GM06990 (cell line): ENCODE measurements around the gene OR2V1.
"Not testable (repeated sequence)": the region's sequence is repeated elsewhere in the genome, so short reads cannot be mapped to it uniquely, and the experiment has no call there.

ENCODE experiments used
- DNase-seq: peaks from one replicate; pipeline ENCODE4 v3.0.0-alpha.2; 2011; ENCODE audit not compliant: insufficient read length; ENCODE audit errors: extremely low read depth
- H3K27me3 ChIP-seq: replicated peaks from 2 replicates; pipeline ENCODE4 v1.6.0; 2011; ENCODE audit warnings: low read length; ENCODE audit not compliant: control insufficient read depth, insufficient read depth
- H3K36me3 ChIP-seq: 2 replicates; pipeline ENCODE4 v1.5.1; 2011; ENCODE audit warnings: low read length; ENCODE audit not compliant: control insufficient read depth, insufficient read depth
- H3K4me3 ChIP-seq: replicated peaks from 2 replicates; pipeline ENCODE4 v1.5.1; 2011; ENCODE audit warnings: low read depth, mild to moderate bottlenecking, control low read depth, low read length
- TF ChIP-seq, protein P1 (sequence below): IDR thresholded peaks from 2 replicates; pipeline ENCODE4 v1.5.1; 2011; ENCODE audit warnings: low read length, control low read depth, mild to moderate bottlenecking, inconsistent platforms; ENCODE audit not compliant: insufficient read depth, poor library complexity, severe bottlenecking

OR2V1 gene

GRCh38 chr5:181152406-181152805, 21.4 kb upstream of the OR2V1 start:
- no peak for DNase-seq
- TF ChIP-seq, protein P1, sequence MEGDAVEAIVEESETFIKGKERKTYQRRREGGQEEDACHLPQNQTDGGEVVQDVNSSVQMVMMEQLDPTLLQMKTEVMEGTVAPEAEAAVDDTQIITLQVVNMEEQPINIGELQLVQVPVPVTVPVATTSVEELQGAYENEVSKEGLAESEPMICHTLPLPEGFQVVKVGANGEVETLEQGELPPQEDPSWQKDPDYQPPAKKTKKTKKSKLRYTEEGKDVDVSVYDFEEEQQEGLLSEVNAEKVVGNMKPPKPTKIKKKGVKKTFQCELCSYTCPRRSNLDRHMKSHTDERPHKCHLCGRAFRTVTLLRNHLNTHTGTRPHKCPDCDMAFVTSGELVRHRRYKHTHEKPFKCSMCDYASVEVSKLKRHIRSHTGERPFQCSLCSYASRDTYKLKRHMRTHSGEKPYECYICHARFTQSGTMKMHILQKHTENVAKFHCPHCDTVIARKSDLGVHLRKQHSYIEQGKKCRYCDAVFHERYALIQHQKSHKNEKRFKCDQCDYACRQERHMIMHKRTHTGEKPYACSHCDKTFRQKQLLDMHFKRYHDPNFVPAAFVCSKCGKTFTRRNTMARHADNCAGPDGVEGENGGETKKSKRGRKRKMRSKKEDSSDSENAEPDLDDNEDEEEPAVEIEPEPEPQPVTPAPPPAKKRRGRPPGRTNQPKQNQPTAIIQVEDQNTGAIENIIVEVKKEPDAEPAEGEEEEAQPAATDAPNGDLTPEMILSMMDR: no peak
- no peak overlapping the region for H3K4me3 ChIP-seq
- no peaks in the 10 kb centered on the region for H3K36me3 ChIP-seq
- no peaks in the 10 kb centered on the region for H3K27me3 ChIP-seq

GRCh38 chr5:181151146-181151545, 20.2 kb upstream of the OR2V1 start:
- TF ChIP-seq, protein P1: peak; percentile 26
- Histone ChIP-seq H3K4me3 (no peak overlapping the region), H3K36me3 (no peaks in the 10 kb centered on the region), H3K27me3 (no peaks in the 10 kb centered on the region)
- no peak for DNase-seq

DNA sequence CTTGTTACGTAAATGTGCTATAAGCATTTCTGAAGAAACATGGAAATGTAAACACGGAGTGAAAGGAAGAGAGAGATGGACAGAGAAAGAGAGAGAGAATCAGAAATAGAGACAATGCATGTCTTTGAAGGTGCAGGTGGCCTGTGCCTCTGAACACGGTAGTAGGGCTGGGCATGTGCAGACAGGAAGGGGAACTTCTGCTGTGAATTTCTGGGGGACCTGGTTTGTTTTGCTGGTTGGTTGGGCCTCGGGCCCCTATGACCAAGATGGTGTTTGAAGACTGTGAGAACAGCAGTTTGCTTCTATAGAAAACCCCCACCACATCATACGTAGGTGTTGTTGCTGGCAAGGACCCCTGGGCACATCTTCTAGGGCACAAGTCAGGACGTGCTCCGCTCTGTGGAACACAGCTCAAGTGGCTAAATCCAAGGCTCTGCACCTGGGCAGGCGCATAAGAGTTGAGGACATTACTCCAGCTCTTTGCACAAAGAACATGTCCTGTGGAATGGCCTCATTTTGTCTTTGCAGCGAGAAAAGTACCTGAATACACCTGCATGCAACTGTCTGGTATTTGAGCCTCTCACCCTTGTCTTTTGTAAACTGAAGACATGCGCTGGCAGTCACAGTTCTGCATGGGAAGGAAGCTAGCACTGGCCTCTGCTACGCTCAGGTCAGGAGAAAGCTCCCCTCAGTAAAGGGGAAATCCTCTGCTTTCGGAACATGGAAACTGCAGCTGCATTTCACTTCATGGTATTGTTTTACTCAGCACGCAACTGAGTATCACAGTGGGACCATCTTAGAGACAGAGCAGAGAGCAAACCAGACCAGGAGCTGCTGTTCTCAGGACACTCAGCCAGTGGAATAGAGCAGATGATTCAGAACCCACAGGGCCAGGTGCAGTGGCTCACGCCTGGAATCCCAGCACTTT, 19.1 kb upstream of the OR2V1 start:
- Histone ChIP-seq H3K4me3 (no peak overlapping the region), H3K27me3 (no peaks in the 10 kb centered on the region), H3K36me3 (no peaks in the 10 kb centered on the region)
- TF ChIP-seq, protein P1: no peak
- DNase-seq: no peak

DNA sequence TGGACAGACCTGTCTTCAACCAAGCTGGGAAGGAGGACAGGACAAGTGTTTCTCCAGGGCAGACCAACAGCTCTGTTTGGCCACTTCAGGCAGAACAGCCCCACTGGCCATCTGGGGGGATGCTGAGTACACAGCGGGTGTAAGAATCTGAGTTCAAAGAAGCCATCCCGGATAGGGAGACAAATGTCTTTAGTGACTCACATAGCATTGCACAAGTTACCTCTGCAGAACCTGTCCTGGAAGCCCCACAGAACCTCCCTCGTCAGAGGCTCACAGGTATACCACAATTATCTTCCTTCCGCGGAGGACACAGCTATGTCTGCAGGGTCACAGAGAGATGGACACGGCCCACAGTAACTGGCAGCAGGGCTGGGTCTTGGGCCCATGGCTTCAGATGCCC, 18.4 kb upstream of the OR2V1 start:
- Histone ChIP-seq H3K4me3 (no peak overlapping the region), H3K36me3 (no peaks in the 10 kb centered on the region), H3K27me3 (no peaks in the 10 kb centered on the region)
- DNase-seq: no peak
- TF ChIP-seq, protein P1: no peak

- not testable (repeated sequence) for H3K4me3 ChIP-seq
These were observed 16.1 kb upstream of the OR2V1 start, which contains the start of gene OR2V2 for GRCh38 chr5:181146927-181147636. Gene OR2V2, plus strand, starts transcription at chr5:181147586. Its CDS starts 7,357 bp downstream, at chr5:181154943.

DNA sequence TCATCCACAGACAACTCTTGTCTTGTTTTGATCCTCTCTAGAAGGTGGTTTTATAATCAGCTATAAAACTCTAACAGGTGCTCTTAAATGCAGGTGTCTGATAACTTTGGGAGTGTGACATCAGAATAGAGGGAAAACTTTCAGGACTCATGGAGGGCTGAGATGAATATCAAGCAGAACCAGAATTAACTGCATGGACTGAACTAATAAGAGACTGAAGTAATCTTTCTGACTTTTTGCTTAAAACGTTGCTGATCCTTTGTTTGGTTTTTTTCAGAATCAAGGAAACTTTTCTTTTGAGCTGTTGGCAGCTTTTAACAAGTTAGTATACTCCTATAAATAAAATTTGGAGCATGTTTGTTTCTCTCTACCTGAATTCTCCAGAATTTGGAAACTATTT, 14.2 kb upstream of the OR2V1 start:
- no peak for DNase-seq
- Histone ChIP-seq H3K4me3 (no peak overlapping the region), H3K27me3 (no peaks in the 10 kb centered on the region), H3K36me3 (no peaks in the 10 kb centered on the region)
- TF ChIP-seq, protein P1: no peak

More at GRCh38 chr5:181146927-181147636, 16.1 kb upstream of the OR2V1 start, which contains the start of gene OR2V2:
- H3K27me3 ChIP-seq, DNase-seq, H3K36me3 ChIP-seq: not testable (repeated sequence)
